ENCODE results near the gene CCL4L2. TPM values are rescaled to one million over a fixed set of nuclear protein-coding genes. Genes with fewer than 3 reads are reported as not detected.
"Not testable (repeated sequence)": the region's sequence is repeated elsewhere in the genome, so short reads cannot be mapped to it uniquely, and the experiment has no call there.

Gene CCL4L2
- total and polyA plus RNA-seq, 5 donors from 2014 or later = 0.38 TPM; not detected in 4

- H3K27me3 Mint-ChIP-seq = peaks cover 17% of the 10 kb centered on the region
- H3K4me3 ChIP-seq (ENCODE audit: low read depth, low read length); DNase-seq; H3K27ac Mint-ChIP-seq; H3K4me1 ChIP-seq (ENCODE audit: control insufficient read depth, insufficient read depth, low read length, poor library complexity, severe bottlenecking); H3K36me3 ChIP-seq (ENCODE audit: control insufficient read depth, insufficient read depth, low read length); H3K27ac ChIP-seq (ENCODE audit: insufficient read depth, low read length, poor library complexity, severe bottlenecking); H3K27me3 ChIP-seq (ENCODE audit: control insufficient read depth, insufficient read depth, low read length); ATAC-seq (ENCODE audit: low read depth in 2 of 2); H3K9me3 ChIP-seq (ENCODE audit: control insufficient read depth in 2 of 2, low read length in 2 of 2); H3K9me3 Mint-ChIP-seq; H3K4me3 Mint-ChIP-seq; H3K36me3 Mint-ChIP-seq; H3K4me1 Mint-ChIP-seq: not testable (repeated sequence)
Measured at GRCh38 chr17:36219556-36219955, 8.7 kb downstream of the CCL4L2 start.

DNA sequence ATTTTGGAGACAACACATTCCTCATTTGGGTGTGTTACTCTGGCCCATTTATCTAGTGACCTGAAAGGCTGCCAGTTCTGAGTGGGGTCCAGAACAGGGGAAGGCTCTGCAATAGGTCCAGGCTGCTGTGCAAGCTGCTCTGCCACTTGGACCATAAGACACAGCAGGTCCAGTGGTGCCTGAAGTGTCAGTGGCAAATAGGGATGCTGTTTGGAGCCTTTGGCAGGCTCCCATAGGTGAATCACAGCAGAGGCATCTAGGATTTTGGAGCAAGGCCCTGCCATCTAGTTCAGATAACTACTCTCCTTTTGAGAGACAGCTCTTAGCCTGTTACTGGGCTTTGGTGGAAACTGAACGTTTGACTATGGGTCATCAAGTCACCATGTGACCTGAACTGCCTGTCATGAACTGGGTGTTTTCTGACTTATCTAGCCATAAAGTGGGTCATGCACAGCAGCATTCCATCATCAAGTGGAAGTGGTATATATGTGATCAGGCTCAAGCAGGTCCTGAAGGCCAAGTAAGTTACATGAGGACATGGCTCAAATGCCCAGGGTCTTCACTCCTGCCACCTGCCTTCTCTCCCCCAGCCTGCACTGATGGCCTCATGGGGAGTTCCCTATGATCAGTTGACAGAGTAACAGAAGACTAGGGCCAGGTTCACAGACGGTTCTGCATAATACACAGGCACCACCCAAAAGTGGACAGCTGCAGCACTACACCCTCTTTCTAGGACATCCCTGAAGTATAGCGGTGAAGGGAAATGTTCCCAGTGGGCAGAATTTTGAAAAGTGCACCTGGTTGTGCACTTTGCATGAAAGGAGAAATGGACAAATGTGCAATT is 10.1 kb downstream of the CCL4L2 start:
- not testable (repeated sequence) for H3K9me3 ChIP-seq (ENCODE audit: control insufficient read depth in 2 of 2, low read length in 2 of 2); H3K27me3 ChIP-seq (ENCODE audit: control insufficient read depth, insufficient read depth, low read length); H3K4me3 Mint-ChIP-seq; H3K27ac Mint-ChIP-seq; H3K27ac ChIP-seq (ENCODE audit: insufficient read depth, low read length, poor library complexity, severe bottlenecking); DNase-seq; H3K36me3 ChIP-seq (ENCODE audit: control insufficient read depth, insufficient read depth, low read length); H3K4me1 ChIP-seq (ENCODE audit: control insufficient read depth, insufficient read depth, low read length, poor library complexity, severe bottlenecking); H3K4me1 Mint-ChIP-seq; H3K4me3 ChIP-seq (ENCODE audit: low read depth, low read length); ATAC-seq (ENCODE audit: low read depth in 2 of 2); H3K36me3 Mint-ChIP-seq; H3K9me3 Mint-ChIP-seq
- H3K27me3 Mint-ChIP-seq = peaks cover 15% of the 10 kb centered on the region

DNA sequence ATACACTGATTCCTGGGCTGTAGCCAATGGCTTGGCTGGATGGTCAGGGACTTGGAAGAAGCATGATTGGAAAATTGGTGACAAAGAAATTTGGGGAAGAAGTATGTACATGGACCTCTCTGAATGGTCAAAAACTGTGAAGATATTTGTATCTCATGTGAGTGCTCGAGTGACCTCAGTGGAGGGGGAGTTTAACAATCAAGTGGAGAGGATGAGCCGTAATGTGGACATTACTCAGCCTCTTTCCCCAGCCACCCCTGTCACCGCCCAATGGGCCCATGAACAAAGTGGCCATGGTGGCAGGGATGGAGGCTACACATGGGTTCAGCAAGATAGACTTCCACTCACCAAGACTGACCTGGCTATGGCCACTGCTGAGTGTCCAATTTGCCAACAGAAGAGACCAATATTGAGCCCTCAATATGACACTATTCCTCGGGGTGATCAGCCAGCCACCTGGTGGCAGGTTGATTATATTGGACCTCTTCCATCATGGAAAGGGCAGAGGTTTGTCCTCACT is 10.8 kb downstream of the CCL4L2 start:
- not testable (repeated sequence) for H3K4me1 ChIP-seq (ENCODE audit: control insufficient read depth, insufficient read depth, low read length, poor library complexity, severe bottlenecking); ATAC-seq (ENCODE audit: low read depth in 2 of 2); H3K27me3 ChIP-seq (ENCODE audit: control insufficient read depth, insufficient read depth, low read length); H3K9me3 Mint-ChIP-seq; H3K36me3 ChIP-seq (ENCODE audit: control insufficient read depth, insufficient read depth, low read length); H3K9me3 ChIP-seq (ENCODE audit: control insufficient read depth in 2 of 2, low read length in 2 of 2); H3K4me3 ChIP-seq (ENCODE audit: low read depth, low read length); H3K36me3 Mint-ChIP-seq; H3K4me3 Mint-ChIP-seq; H3K27ac ChIP-seq (ENCODE audit: insufficient read depth, low read length, poor library complexity, severe bottlenecking); H3K4me1 Mint-ChIP-seq; DNase-seq; H3K27ac Mint-ChIP-seq
- peaks cover 15% of the 10 kb centered on the region for H3K27me3 Mint-ChIP-seq

GRCh38 chr17:36222967-36223366 is 12.1 kb downstream of the CCL4L2 start:
- H3K36me3 Mint-ChIP-seq; H3K4me3 Mint-ChIP-seq; H3K9me3 ChIP-seq (ENCODE audit: control insufficient read depth in 2 of 2, low read length in 2 of 2); H3K27me3 ChIP-seq (ENCODE audit: control insufficient read depth, insufficient read depth, low read length); H3K27ac ChIP-seq (ENCODE audit: insufficient read depth, low read length, poor library complexity, severe bottlenecking); H3K36me3 ChIP-seq (ENCODE audit: control insufficient read depth, insufficient read depth, low read length); H3K4me1 ChIP-seq (ENCODE audit: control insufficient read depth, insufficient read depth, low read length, poor library complexity, severe bottlenecking); H3K4me1 Mint-ChIP-seq; H3K9me3 Mint-ChIP-seq; H3K4me3 ChIP-seq (ENCODE audit: low read depth, low read length); H3K27ac Mint-ChIP-seq; ATAC-seq (ENCODE audit: low read depth in 2 of 2); DNase-seq: not testable (repeated sequence)
- peaks cover 12% of the 10 kb centered on the region for H3K27me3 Mint-ChIP-seq

DNA sequence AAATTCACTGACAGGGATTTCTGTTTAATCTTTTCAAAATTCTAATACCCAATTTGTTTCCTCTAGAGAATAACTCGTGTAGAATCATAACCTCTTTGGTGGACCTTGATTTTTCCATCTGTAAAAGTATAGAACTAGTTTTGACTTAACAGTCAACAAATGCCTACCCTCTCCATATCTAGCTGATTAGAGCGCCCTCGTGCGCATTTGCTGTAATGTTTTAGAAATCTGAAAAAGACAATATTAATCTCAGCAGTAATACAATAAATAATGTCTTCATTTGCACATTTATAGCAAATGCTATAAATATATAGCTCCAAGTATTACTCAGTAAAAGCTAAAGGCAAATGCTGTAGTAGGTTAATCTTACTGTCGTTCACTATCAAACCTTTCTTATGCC is 18.8 kb downstream of the CCL4L2 start:
- not testable (repeated sequence) for H3K4me3 Mint-ChIP-seq; DNase-seq; H3K36me3 Mint-ChIP-seq; H3K4me3 ChIP-seq (ENCODE audit: low read depth, low read length); H3K9me3 Mint-ChIP-seq; H3K27me3 Mint-ChIP-seq; H3K36me3 ChIP-seq (ENCODE audit: control insufficient read depth, insufficient read depth, low read length); H3K4me1 Mint-ChIP-seq; H3K9me3 ChIP-seq (ENCODE audit: control insufficient read depth in 2 of 2, low read length in 2 of 2); H3K27ac ChIP-seq (ENCODE audit: insufficient read depth, low read length, poor library complexity, severe bottlenecking); ATAC-seq (ENCODE audit: low read depth in 2 of 2); H3K27ac Mint-ChIP-seq; H3K27me3 ChIP-seq (ENCODE audit: control insufficient read depth, insufficient read depth, low read length); H3K4me1 ChIP-seq (ENCODE audit: control insufficient read depth, insufficient read depth, low read length, poor library complexity, severe bottlenecking)

- H3K27ac Mint-ChIP-seq; H3K36me3 Mint-ChIP-seq; H3K9me3 Mint-ChIP-seq; H3K4me3 Mint-ChIP-seq; H3K9me3 ChIP-seq (ENCODE audit: control insufficient read depth in 2 of 2, low read length in 2 of 2); H3K4me3 ChIP-seq (ENCODE audit: low read depth, low read length); H3K27me3 ChIP-seq (ENCODE audit: control insufficient read depth, insufficient read depth, low read length); DNase-seq; H3K4me1 ChIP-seq (ENCODE audit: control insufficient read depth, insufficient read depth, low read length, poor library complexity, severe bottlenecking); H3K4me1 Mint-ChIP-seq; H3K27ac ChIP-seq (ENCODE audit: insufficient read depth, low read length, poor library complexity, severe bottlenecking); H3K27me3 Mint-ChIP-seq; ATAC-seq (ENCODE audit: low read depth in 2 of 2); H3K36me3 ChIP-seq (ENCODE audit: control insufficient read depth, insufficient read depth, low read length): not testable (repeated sequence)
Measured at GRCh38 chr17:36242046-36242445, 31.2 kb downstream of the CCL4L2 start.

Other genes starting within 250 kb of the CCL4L2 start
- gene CCL16, start 229.6 kb upstream of the CCL4L2 start, total RNA-seq = not detected
- gene CCL16, start 229.6 kb upstream of the CCL4L2 start, polyA plus RNA-seq = not detected
- not detected for gene CCL14, start 224.3 kb upstream of the CCL4L2 start, total RNA-seq
- not detected for gene CCL14, start 224.3 kb upstream of the CCL4L2 start, polyA plus RNA-seq
- gene CCL15, start 209.5 kb upstream of the CCL4L2 start, total RNA-seq = not detected
- not detected for gene CCL15, start 209.5 kb upstream of the CCL4L2 start, polyA plus RNA-seq
- not detected for gene CCL23, start 193.1 kb upstream of the CCL4L2 start, total RNA-seq
- not detected for gene CCL23, start 193.1 kb upstream of the CCL4L2 start, polyA plus RNA-seq
- gene CCL18, start 146.8 kb upstream of the CCL4L2 start, total RNA-seq = not detected
- gene CCL18, start 146.8 kb upstream of the CCL4L2 start, polyA plus RNA-seq = not detected
- not detected for gene CCL3, start 120.9 kb upstream of the CCL4L2 start, total RNA-seq
- under 1 TPM in 1 of 4 donors, not detected in 3; 0.45 TPM for gene CCL3, start 120.9 kb upstream of the CCL4L2 start, polyA plus RNA-seq
- gene CCL4, start 107.2 kb upstream of the CCL4L2 start, total RNA-seq = 0.59 TPM
- 1 to 10 TPM in 1 of 4 donors, under 1 TPM in 1, not detected in 2; 0.49 to 1.2 TPM for gene CCL4, start 107.2 kb upstream of the CCL4L2 start, polyA plus RNA-seq
- 8.5 TPM for gene TBC1D3B, start 34.4 kb upstream of the CCL4L2 start, total RNA-seq
- gene TBC1D3B, start 34.4 kb upstream of the CCL4L2 start, polyA plus RNA-seq = not detected
- gene CCL3L1, start 14.3 kb upstream of the CCL4L2 start, total RNA-seq = not detected
- gene CCL3L1, start 14.3 kb upstream of the CCL4L2 start, polyA plus RNA-seq = not detected
- 1.4 TPM for gene TBC1D3I, start 53.5 kb downstream of the CCL4L2 start, total RNA-seq
- not detected for gene TBC1D3I, start 53.5 kb downstream of the CCL4L2 start, polyA plus RNA-seq
- not detected for gene TBC1D3G, start 112.8 kb downstream of the CCL4L2 start, total RNA-seq
- gene TBC1D3G, start 112.8 kb downstream of the CCL4L2 start, polyA plus RNA-seq = not detected
- not detected for gene TBC1D3H, start 177.4 kb downstream of the CCL4L2 start, total RNA-seq
- not detected for gene TBC1D3H, start 177.4 kb downstream of the CCL4L2 start, polyA plus RNA-seq